ENCODE measurements around the gene ZNF41. TPM values are rescaled to one million over a fixed set of nuclear protein-coding genes. Genes with fewer than 3 reads are reported as not detected.

Gene ZNF41
- total RNA-seq, 1 donor from 2014 or later, result 4.2 TPM

Other genes with a start within 250 kb of the ZNF41 start
- gene ZNF157, start 112.6 kb downstream of the ZNF41 start, total RNA-seq, result 0.16 TPM
- 33.8 TPM for gene ARAF, start 78.0 kb upstream of the ZNF41 start, total RNA-seq
- 51.4 TPM for gene TIMP1, start 99.2 kb upstream of the ZNF41 start, total RNA-seq
- 0.16 TPM for gene SYN1, start 136.6 kb upstream of the ZNF41 start, total RNA-seq
- 0.48 TPM for gene CFP, start 146.7 kb upstream of the ZNF41 start, total RNA-seq
- 17.5 TPM for gene ELK1, start 167.3 kb upstream of the ZNF41 start, total RNA-seq
- gene UXT, start 176.0 kb upstream of the ZNF41 start, total RNA-seq, result 67.5 TPM